HG02623 (cell line): ENCODE data around the gene OTOS.

Experiments used
- ATAC-seq: cut with Tn5 transposase; IDR thresholded peaks from one replicate; pipeline ENCODE4 v1.9.1; 2021; ENCODE audit warnings: moderate library complexity; ENCODE audit not compliant: unreplicated experiment

The OTOS gene

GRCh38 chr2:240140511-240140910, at the start of gene OTOS:
Gene OTOS, minus strand, starts transcription at chr2:240140658. Its CDS starts 332 bp downstream, at chr2:240140326.
- ATAC-seq: no peak

DNA sequence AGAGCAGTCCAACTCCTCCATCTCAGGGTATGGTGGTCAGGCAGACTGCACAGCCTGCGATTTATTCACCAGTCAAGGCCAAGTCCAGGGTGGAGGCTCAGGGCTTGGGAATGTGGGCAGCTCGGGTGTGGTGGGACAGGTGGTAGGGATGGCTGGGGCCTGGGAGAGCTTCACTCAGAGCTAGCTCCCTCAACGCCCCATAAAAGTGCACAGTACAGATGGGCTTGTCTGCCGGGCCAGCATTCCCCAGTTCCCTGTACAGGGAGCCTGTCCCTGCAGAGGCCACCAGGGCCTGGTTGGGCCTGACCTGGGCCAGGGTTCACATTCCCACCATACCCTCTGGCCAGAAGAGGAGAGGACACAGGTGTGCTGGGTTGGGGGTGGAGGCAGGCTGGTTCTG, 49.2 kb upstream of the OTOS start:
- no peak for ATAC-seq

GRCh38 chr2:240187989-240188590, 47.6 kb upstream of the OTOS start:
- no peak for ATAC-seq

DNA sequence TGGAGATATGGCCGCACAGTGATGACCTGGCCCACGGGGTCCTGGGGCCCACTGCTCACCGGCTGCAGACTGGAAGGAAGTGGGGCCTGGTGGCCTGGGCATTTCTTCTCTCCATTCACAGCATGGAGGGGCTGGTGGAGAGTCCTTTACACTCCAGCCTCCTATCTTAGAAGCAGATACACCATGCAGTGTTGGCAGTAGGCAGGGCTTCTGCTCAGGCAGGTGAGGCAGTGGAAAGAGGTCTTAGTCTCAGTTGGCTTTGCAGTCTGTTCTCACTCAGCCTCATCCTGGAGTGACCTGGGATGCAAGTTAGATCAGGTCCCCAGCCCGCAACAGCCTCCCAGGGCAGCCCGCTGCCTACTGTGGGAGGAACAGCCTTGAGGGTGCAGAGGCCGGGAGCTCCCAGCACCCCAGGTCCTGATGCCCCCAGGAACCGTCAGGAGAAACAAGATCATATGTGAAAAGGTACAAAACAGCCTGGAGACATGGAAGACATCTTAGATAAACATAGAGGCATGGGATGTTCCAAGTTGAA, 45.8 kb upstream of the OTOS start:
- no peak for ATAC-seq

DNA sequence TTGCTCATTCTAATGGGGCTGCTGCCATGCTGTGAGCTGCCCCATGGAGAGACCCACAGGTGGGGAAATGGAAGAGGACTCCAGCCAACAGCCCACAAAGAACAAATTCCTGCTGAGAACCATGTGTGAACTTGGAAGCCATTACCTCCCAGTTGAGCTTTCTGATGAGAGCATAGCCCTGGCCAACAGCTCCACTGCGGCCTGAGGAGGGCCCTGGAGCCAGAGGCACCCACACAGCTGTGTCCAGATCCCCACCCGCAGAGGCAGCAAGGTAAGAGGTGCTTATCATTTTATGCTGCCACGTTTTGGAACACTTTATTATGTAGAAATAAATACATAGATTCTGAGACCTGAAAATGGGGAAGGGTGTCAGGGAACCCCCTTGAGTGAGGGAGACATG, 44.2 kb upstream of the OTOS start:
- no peak for ATAC-seq

- ATAC-seq: no peak
Measured at GRCh38 chr2:240183875-240184590, 43.6 kb upstream of the OTOS start.

DNA sequence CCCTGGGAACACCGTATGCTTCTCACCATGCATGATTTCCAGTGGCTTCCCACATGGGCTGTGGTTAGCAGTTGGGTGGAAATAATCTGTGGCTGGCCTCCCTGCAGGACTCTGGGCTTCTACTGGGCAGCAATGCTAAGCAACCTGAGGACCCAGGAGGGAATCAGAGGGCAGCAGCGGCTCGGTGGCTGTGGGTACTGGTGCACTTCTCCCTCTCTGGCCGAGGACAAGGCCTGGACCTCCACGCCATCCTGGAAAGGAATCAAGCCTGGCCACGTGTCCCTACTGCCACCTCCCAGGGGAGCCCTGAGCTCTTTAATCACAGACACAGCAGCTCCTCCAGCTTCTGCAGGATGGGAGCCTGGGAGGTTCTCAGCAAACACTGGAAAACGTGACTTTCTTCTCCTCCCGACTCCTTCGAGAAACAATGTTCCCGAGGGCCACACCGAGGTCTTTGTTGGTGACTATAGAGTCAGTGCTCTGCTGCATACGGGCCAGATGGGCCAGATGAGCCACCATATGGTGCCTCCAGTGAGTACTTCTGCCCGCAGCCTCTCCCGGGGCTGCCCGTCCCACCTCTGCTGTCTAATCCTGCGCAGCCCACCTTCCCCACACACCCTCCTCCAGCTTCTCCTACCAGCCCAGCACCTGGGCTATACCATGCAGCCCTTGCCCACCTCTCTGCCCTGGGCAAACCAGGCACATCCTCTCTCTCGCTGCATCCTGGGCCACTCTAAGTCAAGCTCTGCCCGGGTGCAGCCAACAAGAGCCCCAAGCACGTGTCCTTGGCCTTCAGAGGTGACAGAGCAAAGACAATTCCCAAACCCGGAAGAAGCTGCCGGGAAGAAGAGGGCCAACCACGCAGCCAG, 42.8 kb upstream of the OTOS start:
- no peak for ATAC-seq

- no peak for ATAC-seq
Measured at GRCh38 chr2:240182476-240182875, 42.0 kb upstream of the OTOS start.

DNA sequence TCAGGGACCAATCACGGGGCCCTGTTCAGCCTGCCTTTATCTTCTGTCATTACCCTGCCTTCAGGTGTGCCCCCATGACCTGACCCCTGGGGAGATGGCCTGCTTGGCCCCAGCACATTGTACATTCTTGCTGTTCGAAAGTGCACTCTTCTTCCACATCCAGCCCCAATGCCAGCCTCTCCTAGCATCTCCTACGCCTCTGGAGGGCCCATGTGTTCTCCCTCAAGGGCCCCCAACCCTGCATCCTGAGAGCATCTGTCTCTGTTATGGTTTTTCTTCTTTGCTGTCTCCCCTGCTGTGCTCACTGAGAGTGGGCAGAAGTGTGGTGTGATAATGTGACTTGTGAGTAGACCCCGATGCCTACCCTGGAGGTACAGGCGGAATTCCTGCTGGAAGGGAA, 41.5 kb upstream of the OTOS start:
- ATAC-seq: no peak

GRCh38 chr2:240179941-240180666, 39.6 kb upstream of the OTOS start:
- no peak for ATAC-seq

- no peak for ATAC-seq
Measured at GRCh38 chr2:240179186-240179815, 38.8 kb upstream of the OTOS start.

GRCh38 chr2:240178564-240178963, 38.1 kb upstream of the OTOS start:
- no peak for ATAC-seq

- ATAC-seq: no peak
Measured at GRCh38 chr2:240174496-240174895, 34.0 kb upstream of the OTOS start.

DNA sequence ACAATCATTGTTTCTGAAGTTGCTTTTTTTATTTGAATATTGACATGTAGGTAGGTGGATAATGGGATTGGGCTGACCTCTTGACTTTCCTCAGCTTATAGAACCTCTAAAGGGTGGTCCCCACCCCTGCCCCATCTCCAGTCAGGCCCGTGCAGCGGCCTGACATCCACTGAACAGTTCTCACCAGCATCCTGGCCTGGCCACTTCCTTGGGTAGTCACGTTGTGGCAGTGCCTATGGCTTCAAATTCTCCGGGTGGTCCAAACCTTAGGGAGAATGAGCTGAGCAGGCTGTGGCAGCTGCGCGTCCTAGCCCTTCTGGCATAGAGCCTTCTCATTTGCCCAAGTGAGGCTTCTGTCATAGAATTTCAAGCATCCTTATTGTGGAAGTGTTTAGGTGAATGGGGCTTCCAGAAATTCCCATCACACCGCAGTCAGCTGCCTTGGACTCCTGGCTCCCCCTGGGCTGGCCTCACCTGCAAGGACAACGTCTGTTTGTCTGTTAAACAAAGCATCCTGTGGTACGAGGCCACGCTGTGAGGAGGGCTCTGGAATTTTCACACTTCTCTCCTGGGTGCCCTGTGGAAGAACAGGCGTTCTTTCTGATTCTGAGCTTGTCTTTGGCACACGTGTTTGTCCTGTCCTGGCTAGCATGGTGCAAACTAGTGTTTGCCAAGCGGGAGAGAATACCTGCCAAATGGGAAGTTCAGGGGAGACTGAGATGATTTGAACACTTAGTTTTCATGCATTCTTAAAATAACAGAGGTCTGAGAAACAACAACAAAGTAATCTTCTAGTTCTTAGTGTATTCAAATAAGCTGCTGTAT, 31.8 kb upstream of the OTOS start:
- ATAC-seq: no peak

DNA sequence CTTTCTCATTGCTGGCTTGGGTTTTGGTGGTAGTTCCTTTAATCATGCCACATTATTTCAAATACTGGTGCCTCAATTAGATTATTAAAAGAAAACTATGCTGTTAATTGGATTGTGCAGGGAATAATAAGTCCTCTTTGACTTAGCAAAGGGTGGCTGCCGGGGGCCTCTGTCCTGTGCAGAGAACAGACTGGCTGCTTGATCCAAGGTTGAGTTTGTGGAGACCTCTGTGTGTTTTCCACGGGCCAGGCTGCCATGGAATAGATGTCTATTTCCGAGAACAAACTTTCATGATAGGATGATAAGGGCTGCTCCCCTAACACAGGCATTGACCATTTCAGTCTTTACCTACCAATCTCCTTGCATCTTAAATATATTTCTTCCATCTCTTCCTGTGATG, 30.4 kb upstream of the OTOS start:
- ATAC-seq: no peak

- ATAC-seq: no peak
Measured at GRCh38 chr2:240170354-240170735, 29.9 kb upstream of the OTOS start.

DNA sequence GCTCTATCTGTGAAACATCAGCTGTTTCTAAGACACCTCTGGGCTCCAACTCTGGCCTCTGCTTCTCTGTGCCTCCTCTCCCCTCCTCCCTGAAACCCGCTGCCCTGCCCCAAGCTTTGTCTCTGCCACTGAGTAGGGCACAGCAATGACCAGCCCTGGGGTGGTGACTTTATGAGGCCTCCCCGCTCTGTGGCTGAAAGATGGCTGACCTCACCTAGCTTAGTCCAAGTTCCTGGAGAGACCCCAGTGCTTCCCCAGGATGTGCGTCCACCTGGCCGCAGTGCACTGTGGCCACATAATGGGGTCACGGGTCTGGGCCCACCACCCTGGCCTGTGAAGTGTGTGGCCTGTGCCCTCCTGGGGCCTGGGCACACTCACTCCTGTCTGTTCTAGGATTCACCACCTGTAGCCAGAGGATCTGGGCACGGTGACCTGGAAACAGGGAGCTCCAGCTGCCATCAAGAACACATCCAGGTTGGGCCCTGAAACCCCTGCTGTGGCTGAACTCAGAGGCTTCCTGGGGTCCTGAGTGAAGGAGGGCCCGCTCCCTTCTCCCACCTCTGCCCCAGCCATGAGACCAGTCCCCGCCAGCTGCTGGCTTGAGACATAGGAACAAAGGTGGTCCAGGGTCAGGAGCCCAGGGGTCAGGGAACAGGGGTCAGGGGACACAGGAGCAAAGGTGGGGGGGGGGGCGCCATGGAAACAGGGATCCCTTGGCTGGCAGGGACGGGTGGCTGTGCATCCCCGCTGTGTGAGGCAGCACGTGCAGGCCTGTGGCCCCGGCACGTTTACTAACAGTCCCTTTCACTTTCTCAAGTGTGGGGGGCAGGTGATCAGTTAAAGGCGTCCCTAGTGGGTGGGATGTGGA, 29.3 kb upstream of the OTOS start:
- ATAC-seq: no peak

DNA sequence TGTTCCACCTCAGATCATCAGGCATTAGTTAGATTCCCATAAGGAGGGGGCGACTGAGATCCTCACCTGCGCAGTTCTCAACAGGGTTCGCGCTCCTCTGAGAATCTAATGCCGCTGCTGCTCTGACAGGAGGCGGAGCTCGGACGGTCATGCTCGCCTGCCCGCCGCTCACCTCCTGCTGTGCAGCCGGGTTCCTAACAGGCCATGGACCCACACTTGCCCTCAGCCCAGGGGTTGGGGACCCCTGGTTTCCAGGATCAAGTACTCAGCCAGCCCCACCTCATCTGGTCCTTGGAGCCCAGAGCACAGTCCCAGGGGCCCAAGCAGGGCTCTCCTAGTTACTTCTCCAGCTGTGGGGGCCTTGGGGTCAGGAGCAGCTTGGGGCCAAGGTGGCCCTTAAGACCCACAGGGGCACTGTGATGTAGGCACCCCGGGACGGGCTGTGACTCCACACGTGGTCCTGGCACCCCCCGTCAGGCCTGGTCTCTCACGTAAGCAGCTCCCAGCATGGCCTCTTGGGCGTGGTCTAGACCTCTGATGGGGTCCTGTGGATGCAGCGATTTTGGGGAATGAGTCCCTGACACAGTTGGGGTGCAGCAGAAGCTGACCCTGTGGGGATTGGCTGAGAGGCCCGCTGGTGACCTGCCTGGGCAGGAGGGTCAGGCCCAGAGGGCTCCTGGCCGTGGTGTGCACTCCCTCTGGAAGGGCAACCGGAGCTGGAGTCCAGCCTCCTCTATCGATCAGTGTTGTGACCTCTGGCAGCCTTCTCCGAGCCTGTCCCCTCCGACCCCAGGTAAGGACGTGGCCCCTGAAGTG, 28.3 kb upstream of the OTOS start:
- no peak for ATAC-seq
